Prostate gland (tissue), 2 donors: Measurements from ENCODE around the gene MEF2D. TPM values are rescaled to one million over a fixed set of nuclear protein-coding genes. Genes with fewer than 3 reads are reported as not detected.

ENCODE experiments used
- DNase-seq: peaks from one replicate; pipeline ENCODE4 v3.0.0-alpha.2; 2019; ENCODE audit warnings: low spot score
- H3K27ac ChIP-seq, 2 donors: fragments of 200-600 bp; sonication (generic); 2 replicates each; pipeline ENCODE4 v1.5.1; 2017 to 2019
- H3K27me3 ChIP-seq: fragments of 200-600 bp; sonication (generic); replicated peaks from 2 replicates; pipeline ENCODE4 v1.5.1; 2019; ENCODE audit not compliant: insufficient read depth
- H3K36me3 ChIP-seq, 2 donors: fragments of 200-600 bp; sonication (generic); 1 replicate in 1 of 2; 2 replicates in 1 of 2; pipeline versions ENCODE4 v1.5.1 to v1.8.1; 2017 to 2019
- H3K4me1 ChIP-seq: fragments of 200-600 bp; sonication (generic); replicated peaks from 2 replicates; pipeline ENCODE4 v1.5.1; 2019
- H3K4me3 ChIP-seq, 2 donors: fragments of 200-600 bp; sonication (generic); 2 replicates each; pipeline ENCODE4 v1.5.1; 2017 to 2019
- H3K9me3 ChIP-seq: fragments of 200-600 bp; sonication (generic); 2 replicates; pipeline ENCODE4 v1.5.1; 2017
- CTCF ChIP-seq, 4 experiments: fragments of 200-600 bp in 2 of 4; fragments of 450-650 bp in 2 of 4; sonication (generic) in 2 of 4; IDR thresholded peaks; 1 replicate in 3 of 4; 2 replicates in 1 of 4; pipeline ENCODE4 v1.5.1; 2016 to 2019; ENCODE audit warnings: antibody characterized with exemption in 4 of 4, mild to moderate bottlenecking in 2 of 4, moderate library complexity in 2 of 4
- POLR2A ChIP-seq: fragments of 450-650 bp; IDR thresholded peaks from one replicate; pipeline ENCODE4 v1.6.1; 2016; ENCODE audit warnings: antibody characterized with exemption, mild to moderate bottlenecking
- POLR2AphosphoS5 ChIP-seq: sonication (generic); formaldehyde crosslinking; IDR thresholded peaks from one replicate; pipeline ENCODE4 v1.6.1; 2017; ENCODE audit warnings: antibody characterized with exemption
- WGBS: methylation state at CpG from one replicate; pipeline ENCODE4 v1.1.5; 2018; 5-methylcytosine and 5-hydroxymethylcytosine counted together
- intact Hi-C: fragments of 100-400 bp; cut with DNase I; formaldehyde crosslinking; loops from one replicate; pipeline ENCODE4 v1.14.2; 2022
- total RNA-seq, 2 donors: library from RNA; depleted of rRNA; stranded (reverse); fragments of >200 nt; gene quantifications; one replicate each; pipeline ENCODE4 v1.1.0, GENCODE V29; 2016

MEF2D gene
- total RNA-seq, 2 donors from 2014 or later, result 52.1 to 128 TPM

GRCh38 chr1:156461781-156462647 lies 38.6 kb downstream of the MEF2D start:
- TF ChIP-seq POLR2A (no peak), POLR2AphosphoS5 (peak; percentile 35)
- no peak overlapping the region for H3K4me3 ChIP-seq
- intact Hi-C loops, result loop anchor here (1.0 kb wide), 1 partner anchor 38 kb away; the partner anchor contains the start of gene MEF2D
- H3K27ac ChIP-seq, result peak overlapping the region; percentile 83 to 92
- H3K36me3 ChIP-seq, result no peaks in the 10 kb centered on the region
- no peaks in the 10 kb centered on the region for H3K9me3 ChIP-seq
- peak; percentile 63 for DNase-seq
- H3K27me3 ChIP-seq, result no peaks in the 10 kb centered on the region
- peaks cover 21% of the 10 kb centered on the region for H3K4me1 ChIP-seq
- 72% methylated on average over 17 of the region's 17 CpGs for WGBS

- Histone ChIP-seq H3K27ac (peak overlapping the region; percentile 83 to 92), H3K4me1 (peaks cover 18% of the 10 kb centered on the region), H3K27me3 (no peaks in the 10 kb centered on the region), H3K36me3 (no peaks in the 10 kb centered on the region), H3K4me3 (no peak overlapping the region), H3K9me3 (no peaks in the 10 kb centered on the region)
- intact Hi-C loops, result loop anchor here (1.0 kb wide), 1 partner anchor 39 kb away; the partner anchor contains the start of gene MEF2D
- no peak for TF ChIP-seq POLR2AphosphoS5
- TF ChIP-seq CTCF (IDR thresholded peaks at IDR 0.05), result no peak
- TF ChIP-seq POLR2A, result no peak
- no peak for DNase-seq
- WGBS, result 58% methylated on average over 4 of the region's 4 CpGs
These were observed 39.5 kb downstream of the MEF2D start for GRCh38 chr1:156461109-156461508.

- peaks cover 13% of the 10 kb centered on the region for H3K4me1 ChIP-seq
- intact Hi-C loops, result no loop called here
- DNase-seq, result no peak
These were observed 40.0 kb downstream of the MEF2D start for GRCh38 chr1:156460525-156460924.

GRCh38 chr1:156458181-156458503 lies 42.4 kb downstream of the MEF2D start:
- intact Hi-C loops, result loop anchor here (5.0 kb wide), 1 partner anchor 149 kb away; no protein-coding TSS in a partner anchor
- peak overlapping the region; percentile 99 to 100 for H3K27ac ChIP-seq
- no peaks in the 10 kb centered on the region for H3K9me3 ChIP-seq
- no peak overlapping the region for H3K4me3 ChIP-seq
- H3K36me3 ChIP-seq, result no peaks in the 10 kb centered on the region
- no peak for TF ChIP-seq CTCF (IDR thresholded peaks at IDR 0.05)
- H3K4me1 ChIP-seq, result no peaks in the 10 kb centered on the region
- H3K27me3 ChIP-seq, result no peaks in the 10 kb centered on the region
- no peak for DNase-seq
- WGBS, result 63% methylated on average over 3 of the region's 3 CpGs

More at GRCh38 chr1:156460525-156460924, 40.0 kb downstream of the MEF2D start:
- 90% methylated on average over 1 of the region's 1 CpG for WGBS
- Histone ChIP-seq H3K36me3 (no peaks in the 10 kb centered on the region), H3K9me3 (no peaks in the 10 kb centered on the region), H3K27ac (peak overlapping the region; percentile 83 to 92), H3K4me3 (no peak overlapping the region), H3K27me3 (no peaks in the 10 kb centered on the region)
- TF ChIP-seq POLR2A (no peak), POLR2AphosphoS5 (no peak), CTCF (IDR thresholded peaks at IDR 0.05) (no peak)

GRCh38 chr1:156456625-156457465 lies 43.7 kb downstream of the MEF2D start:
- intact Hi-C loops, result loop anchor here (1.0 to 5.0 kb wide), 3 partner anchors 20 to 150 kb away; partner anchors contain the start of gene MEF2D
- Histone ChIP-seq H3K4me1 (no peaks in the 10 kb centered on the region), H3K27me3 (no peaks in the 10 kb centered on the region), H3K36me3 (no peaks in the 10 kb centered on the region), H3K27ac (peak overlapping the region; percentile 99 to 100), H3K9me3 (no peaks in the 10 kb centered on the region), H3K4me3 (peak overlapping the region; percentile 34 to 45)
- WGBS, result under 1% methylated on average over 56 of the region's 59 CpGs
- TF ChIP-seq CTCF (IDR thresholded peaks at IDR 0.05) (no peak), POLR2A (peak; percentile 95), POLR2AphosphoS5 (peak; percentile 99)
- DNase-seq, result peak; percentile 99
